Activated CD8-positive, alpha-beta memory T cell treated with anti-CD3 and anti-CD28 coated beads for 4 hours (primary cell): ENCODE results near the gene PCDH7.

Experiments
- DNase-seq, 2 donors: peaks; one replicate each; pipeline ENCODE4 v3.0.0-alpha.2; 2020; ENCODE audit warnings: low read depth in 2 of 2

PCDH7 gene

DNA sequence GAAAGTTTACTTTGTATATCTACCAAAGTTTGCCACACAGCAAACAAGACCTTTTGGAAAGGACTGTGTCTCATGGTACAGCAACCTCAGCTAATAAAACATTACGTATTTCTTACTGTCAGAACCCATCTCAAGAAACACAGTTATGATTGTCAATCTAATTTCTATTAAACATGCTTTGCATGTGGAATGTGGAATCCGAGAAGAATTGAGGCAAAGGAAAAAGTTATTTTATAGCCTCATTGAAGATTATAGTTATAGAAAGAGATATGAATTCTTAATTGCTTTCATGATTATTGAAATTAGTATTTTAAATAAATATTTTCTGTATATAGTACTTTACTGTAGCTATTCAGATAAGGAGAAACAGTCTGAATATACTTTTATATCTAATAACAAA, 5.4 kb downstream of the PCDH7 start:
- DNase-seq, result no peak

DNA sequence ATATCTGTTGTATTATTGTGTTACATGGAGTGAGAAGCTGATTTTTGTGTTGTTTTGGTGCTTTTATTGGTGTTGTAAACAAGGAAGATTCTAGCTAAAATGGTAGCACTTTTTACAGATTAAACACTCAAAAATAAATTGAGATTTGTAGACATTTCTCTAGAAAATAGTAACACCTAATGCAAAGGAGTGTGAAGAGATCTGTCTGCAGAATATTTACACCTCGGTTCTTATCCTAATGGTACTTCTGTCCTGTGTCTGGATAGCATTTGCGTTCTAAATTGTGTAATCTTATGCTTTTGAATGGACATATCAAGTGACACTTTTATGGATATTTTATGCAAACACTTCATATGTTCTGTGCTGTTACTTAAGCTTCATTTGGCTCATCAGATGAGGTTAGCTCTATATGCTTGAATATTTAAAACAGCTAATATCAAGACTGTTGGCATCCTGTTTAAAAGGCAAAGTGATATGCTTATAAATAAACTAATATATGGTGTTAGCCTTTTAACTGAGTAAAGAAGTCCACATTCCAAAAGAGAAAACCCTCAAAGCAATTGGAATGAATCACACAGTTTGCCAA, 6.0 kb downstream of the PCDH7 start:
- DNase-seq, result no peak

DNA sequence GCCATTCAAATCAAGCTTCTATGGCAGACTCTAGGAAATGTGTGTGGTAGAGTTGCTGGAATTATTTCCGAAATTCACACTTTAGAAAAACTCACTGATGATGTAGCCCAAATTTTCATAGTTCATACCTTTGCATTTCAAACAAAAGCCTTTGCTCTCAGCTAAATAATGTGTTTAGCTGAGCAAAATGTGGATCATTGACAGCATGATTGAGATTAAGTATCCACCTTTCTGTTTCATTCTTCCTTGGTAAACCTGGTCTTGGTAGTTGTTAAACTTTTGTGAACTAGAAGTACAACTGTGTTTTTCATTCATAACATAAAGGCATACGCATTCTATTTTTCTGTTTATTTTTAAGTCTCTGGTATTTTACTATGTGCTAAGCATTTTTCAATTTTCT, 7.2 kb downstream of the PCDH7 start:
- no peak for DNase-seq

DNA sequence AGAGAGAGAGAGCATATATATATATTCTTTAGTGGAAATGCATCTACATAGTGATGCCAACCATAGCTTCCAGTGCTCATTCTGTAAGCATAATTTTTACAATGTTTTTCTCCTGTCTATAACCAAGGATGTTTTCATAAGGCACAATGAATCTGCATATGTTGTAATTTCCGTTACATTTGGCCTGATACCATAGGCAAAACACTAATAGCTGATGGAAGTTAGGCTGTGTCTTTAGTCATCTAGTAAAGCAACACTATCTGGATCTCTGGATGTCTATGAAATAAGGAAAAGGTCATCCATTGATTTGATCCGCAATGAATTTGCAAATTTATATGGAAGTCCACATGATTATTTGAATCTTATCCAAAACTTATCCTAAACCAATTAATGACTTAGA, 8.1 kb downstream of the PCDH7 start:
- DNase-seq, result no peak

DNA sequence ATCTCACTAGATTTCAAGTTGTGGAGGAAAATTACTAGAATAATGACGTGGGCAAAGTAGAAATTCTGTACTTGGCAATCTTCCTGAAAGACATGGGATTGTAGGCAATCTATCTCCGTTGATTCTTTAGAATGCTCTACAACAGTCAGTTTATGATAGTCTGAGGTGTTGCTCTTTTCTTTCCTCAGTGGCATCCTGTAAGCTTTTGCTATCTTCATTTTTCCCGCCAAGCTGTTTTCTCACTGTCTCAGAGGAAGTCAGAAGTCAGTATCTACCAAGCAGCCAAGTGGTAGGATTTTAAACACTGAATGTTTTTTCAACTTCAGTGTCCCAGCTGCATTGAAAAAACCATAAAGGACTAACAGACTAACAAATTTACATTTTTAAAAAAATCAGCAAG, 23.7 kb downstream of the PCDH7 start:
- DNase-seq, result no peak

DNA sequence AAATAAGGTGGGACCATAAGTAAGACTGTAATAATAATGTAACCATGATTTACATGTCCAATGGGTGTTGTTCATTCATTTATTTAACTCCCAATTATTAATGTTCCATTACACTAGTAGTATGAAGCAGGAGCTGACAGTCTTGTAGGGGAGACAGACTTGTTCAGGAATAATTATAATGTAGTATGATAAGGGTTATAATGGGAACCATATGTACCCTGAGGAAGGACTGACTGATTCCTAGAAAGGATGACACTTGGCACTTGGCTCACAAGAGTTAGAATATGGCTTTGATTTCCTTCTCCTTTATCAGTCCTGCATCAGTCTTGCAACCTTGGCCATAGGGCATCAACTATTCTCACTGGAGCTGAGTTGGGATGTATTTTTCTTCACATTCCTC, 24.2 kb downstream of the PCDH7 start:
- no peak for DNase-seq

DNA sequence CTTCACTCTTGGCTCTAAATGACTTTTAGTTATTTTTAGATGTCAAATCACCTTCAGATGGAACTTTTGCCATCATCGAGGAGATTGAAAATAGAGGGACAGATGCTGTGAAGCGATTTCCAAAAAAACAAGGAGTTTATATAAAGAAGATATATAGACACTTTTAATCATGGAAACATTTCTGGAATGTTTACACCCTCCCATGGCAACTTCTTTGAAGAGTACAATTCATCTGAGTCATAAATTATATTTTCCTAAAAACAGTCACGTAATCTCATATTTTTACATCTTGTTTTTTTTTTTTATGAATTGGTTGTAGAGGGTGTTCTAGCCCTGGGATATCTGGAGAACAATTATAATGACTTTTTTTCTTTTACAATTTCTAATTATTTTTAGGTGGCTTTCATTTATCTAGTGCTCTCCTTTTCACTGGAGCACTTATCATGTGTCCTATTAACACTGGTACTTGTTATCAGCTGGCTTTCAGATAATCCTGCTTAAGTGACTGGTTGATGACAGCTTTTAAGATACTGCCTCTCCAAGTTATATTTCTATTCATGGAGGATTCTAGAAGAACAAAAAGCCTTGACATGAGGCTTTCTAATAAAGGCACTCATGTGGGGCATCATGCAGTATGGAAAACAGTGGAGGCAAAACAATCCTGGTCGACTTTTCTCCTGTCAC, 24.9 kb downstream of the PCDH7 start:
- DNase-seq, result no peak

DNA sequence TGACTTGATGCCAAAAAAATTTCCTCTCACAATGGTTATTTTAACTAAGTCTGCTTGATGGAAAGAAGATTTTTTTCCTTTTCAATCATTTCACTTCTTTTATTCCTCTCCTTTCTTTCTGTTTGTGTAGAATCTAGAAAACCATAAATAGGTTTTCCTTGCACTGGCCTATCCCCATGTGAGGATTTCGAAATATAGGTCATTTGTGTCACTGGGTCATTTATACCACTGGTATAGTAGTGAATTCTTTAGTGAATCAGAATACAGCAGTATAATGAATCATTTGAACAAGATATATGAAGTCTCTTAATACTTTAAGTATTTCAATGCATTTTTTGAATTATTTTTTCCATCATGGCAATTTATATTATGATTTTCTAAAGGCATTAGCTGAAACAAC, 26.6 kb downstream of the PCDH7 start:
- DNase-seq, result no peak

DNA sequence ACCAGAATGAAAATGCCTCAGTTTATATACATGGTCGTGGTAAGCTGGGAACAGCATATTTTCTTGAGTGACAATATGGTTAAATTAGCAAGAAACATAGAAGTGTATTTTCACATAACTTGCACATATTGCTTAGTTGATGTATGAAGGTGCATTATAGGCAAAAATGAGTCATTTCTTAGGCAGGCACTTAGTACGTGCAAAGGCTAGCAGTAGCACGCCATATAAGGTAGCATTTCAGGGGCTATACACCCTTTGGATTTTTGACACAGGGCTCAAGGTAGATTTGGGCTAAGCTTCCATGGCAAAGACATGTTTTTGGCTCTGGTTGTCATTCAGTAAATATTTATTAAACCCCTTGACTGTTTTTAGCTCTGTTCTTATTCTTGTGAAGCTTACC, 33.1 kb downstream of the PCDH7 start:
- no peak for DNase-seq

DNA sequence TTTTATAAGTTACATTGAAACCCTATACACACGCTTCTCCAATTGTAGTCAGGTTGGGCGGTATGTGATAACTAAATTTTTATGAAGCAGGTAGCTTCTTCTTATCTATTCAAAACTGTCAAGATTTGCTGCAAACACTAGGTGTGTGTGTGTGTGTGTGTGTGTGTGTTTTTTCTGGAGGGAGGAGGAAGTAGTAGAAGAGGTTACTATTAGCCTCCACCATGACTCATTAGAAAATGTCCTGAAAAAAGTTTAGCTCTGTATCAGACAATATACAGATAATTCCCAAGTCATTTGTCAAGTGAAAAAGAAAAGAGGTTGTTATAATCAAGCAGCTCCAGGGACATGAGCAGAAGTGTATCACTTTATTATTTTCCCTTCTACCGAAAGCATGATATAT, 33.9 kb downstream of the PCDH7 start:
- no peak for DNase-seq

DNA sequence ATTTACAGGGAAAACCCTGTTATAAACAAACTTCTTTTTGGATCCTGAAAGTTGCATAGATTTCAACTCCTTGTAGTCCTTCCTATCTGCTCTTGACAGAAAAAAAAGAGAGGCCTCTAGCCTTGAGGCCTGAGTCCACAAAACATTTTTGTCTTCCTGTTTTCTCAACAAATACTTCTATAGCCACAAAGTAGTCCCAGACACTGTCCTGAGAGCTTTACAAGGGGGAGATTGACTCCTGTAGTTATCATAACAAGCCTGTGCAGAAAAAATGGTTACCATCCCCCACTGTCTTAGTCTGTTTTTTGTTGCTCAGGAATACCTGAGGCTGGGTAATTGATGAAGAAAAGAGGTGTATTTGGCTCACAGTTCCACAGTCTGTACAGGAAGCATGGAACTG, 35.2 kb downstream of the PCDH7 start:
- no peak for DNase-seq

DNA sequence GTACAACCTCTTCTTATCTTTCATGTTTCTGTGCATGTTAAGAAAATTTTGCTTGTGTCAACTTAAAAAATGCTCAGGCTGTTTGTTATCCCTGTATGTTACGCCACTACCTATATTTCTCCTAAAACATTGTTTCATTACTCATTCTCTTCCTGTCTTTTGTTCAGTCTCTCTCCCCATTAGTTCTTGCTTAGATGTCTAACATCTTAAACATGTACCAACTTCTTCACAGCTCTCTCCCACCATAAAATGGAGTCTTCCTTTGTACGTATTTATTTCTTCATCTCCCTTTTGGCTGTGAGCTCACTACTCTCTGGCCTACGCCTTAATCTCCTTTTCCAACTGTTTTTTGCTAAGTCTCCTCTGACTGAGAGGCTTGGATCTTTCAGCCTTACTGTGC, 36.4 kb downstream of the PCDH7 start:
- DNase-seq, result no peak

DNA sequence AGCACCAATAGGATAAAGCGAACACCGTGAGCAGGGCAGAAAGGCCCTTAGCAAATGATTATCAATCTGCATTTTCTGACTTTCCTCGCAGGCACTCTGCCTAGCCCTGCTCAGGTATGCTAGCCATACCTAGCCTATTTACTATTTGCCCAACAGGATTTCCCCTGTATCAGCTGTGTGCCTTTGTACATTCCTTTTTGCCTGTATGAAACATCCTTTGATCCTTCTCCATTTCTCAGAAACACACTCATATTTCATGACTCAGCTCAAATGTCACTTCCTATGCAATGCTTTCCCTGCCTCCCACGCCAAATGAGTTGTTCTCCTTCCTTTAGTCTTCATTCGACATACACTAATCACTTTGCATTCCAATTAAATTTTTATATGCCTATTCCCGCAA, 37.2 kb downstream of the PCDH7 start:
- no peak for DNase-seq

DNA sequence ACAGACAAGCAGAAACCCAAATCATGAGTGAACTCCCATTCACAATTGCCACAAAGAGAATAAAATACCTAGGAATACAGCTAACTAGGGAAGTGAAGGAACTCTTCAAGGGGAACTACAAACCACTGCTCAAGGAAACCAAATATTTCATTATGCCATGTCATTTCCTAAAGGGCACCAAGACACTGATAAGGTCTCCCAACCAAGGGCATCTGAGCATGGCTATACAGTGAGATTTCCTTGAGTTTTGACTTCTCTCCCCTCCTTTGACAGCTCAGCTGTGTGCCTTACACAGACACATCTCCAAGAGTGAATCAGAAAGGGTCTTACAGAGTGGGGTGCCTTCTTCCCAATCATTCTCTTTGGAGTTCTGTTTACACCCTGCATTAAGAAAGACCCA, 40.4 kb downstream of the PCDH7 start:
- no peak for DNase-seq

DNA sequence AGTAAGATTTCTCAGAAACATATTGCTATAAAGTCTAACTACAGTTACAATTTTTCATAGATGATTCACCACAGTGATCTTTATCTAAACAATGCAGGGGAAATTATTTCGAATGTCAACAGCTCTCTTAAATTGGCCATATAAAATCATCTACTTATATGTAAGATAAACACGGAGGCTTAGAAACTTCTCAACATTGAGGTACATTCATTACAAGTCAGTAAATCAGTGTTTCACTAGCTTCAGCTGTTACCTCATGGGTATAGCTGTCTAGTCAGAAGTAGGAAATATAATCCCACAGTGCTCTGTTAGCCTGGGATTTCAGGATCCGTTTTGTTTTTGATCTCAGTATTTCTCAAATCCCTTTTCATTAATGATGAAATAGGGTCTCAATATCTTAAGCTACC, 43.2 kb downstream of the PCDH7 start:
- DNase-seq, result no peak

DNA sequence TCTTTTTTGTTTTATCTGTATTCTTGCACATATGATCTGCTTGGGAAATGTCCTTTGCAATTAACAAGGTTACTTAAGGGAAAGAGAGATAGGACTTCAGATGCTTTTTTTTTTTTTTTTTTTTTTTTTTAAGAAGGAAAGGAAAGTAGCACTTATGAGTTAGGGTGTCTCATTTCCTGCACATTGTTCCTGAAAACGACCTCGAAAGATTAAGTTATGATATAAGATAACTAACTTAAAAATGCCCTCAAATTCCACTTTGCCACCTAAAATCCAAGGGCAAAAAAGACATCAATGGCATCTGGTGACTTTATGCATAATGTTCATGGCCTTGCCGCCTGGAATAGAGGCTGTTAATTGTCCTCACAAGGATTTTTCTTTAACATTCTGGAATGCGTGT, 44.9 kb downstream of the PCDH7 start:
- DNase-seq, result no peak

DNA sequence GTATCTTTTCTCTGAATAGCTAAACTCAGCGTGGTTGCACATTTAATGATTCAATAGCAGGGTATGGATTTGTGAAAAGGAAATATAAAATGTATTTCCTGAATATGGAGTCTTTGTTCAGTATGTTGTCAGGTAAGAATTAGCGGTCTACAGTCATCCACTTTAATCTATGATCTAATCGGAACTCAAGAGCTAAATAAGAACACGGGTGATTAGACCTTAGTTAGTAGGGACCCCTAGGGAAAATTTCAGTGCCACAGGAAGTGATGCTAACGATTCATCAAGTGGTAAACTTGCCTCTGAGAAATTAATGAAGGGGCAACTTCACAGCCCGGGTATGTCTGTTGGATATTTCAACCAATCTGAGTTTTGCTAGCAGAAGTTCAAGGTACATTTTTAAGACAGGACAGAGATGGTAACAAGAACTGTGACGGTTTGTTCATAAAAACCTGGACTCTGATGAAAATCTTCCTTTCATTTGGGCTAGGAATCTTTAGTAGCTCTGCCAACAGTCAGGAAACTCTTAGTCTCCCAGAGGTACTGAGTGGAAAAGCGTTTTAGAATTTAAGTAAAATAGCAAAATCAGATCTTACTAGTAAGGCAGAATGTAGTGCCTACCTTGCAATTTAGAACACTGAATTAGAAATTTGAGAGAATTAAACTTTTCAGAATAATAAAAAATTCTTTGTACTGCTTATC, 47.1 kb downstream of the PCDH7 start:
- no peak for DNase-seq

DNA sequence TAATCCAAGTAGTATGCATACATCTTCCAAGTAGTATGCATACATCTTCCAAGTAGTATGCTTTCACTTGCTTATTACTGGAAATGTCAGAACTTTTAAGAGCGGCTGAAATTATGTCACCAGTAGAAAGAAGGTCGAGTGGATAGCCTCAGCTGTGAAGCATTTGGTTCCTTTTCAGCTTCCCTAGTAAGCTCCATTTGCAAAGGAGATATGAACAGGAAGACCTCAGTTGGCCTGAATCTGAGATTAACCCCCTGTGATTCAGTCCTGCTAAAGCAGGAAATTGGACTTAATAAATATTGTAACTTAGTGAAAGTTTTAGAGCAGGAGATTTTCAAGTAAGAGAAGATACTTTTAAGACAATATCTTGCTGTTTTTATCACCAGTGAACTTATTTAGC, 48.1 kb downstream of the PCDH7 start:
- no peak for DNase-seq

DNA sequence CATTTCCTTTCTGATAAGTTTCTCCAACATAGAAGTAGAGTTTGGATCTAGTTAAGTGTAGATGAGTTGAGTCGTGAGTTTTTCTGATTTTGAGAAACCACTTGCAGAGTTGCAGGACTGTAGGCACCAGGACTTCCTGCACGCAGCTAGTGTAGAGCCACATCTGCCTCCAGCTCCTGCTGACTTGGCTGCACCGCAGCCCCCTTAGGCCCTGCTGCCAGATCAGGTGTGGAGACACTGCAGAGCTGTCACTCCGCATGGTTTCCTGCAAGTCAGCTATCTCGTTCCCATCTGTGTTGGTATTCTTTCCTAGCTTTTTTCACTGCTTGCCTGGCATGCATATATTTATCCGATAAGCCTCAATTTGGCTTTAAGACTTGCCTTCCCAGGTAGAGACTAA, 48.9 kb downstream of the PCDH7 start:
- DNase-seq, result no peak

DNA sequence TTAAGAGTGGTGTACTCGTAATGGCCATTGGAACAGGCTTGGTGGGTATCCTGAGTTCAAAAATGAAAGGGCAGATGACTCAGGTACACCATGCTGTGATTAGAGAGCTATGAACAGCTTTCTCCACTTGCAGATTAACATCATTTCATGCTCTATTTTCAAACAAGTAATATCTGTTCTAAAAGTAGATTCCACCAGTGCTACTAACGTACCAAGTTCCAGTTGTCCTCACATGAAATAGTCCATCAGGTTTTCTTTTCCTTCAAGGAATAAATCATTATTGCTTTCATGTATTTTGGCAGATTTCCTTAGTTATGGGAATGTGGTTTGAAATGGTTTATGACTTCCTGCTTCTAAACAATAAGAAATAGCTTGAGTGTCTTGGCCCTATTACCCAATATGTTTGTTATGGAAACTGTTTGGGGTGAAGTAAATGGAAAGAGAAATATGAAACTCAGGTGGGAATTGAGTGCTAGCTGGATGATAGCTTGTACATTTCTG, 49.9 kb downstream of the PCDH7 start:
- no peak for DNase-seq

DNA sequence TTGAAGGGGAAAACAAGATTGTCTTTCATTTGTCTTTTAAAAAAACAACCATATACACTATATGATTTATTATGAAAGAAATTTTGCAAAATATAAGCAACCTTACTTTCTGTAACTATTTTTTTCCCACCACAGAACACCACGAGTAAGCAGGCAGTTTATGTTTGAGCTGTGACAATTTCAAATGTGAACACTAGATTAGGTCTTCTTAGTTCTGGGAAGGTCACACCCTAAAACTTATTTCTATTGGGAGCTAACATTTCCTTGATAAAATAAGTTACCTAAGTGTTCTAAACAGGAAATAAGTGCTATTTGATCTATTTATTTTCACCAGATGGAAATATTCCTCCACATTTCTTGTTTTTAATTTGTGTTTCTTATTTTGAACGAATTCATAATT, 50.6 kb downstream of the PCDH7 start:
- DNase-seq, result no peak

DNA sequence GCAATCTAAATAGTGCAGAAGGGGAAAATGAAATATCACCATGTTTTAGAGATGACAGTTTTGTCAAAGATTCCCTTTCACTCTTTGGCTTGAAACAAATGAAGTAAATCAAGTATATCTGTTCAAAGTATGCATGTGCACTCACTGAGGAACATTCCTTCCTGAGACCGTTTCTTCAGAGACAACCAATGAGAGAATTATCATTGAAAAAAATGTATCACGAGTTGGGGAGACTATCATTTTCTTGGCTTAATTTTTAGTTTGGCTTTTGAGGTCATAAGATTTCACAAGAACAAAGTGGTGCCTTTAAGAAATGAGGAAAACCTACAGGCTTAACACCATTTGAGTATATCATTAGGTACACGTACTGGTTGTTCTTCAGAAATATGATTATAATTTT, 56.3 kb downstream of the PCDH7 start:
- no peak for DNase-seq

DNA sequence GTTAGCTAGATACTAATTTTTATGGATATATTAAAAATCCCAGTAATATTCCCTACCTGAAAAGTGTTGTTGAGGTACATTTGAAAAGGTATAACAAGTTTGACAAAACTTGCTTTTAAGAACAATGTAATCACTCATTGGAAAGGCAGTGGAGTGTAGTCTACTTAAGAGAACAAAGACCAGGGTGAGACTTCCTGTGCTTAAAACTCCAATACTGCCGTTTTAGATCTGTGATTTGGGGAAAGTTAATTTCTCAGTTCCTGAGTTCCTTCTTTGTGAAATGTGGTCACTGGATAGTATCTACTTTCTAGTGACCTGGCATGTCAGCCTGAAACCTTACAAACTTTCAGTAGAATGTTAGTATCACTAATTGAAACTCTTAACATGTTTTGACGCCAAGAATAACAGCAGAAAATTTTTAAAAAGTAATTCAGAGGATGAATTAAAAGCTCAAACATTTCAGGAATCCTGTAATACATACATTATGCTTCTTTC, 56.8 kb downstream of the PCDH7 start:
- DNase-seq, result no peak
